GM12892 (cell line): ENCODE data around the gene MAP3K9.

Source experiments
- POLR2A ChIP-seq: IDR thresholded peaks from 2 replicates; pipeline ENCODE4 v1.6.1; 2011; ENCODE audit warnings: low read depth, low read length, control low read depth
- POLR2AphosphoS5 ChIP-seq: IDR thresholded peaks from 2 replicates; pipeline ENCODE4 v1.6.1; 2011; ENCODE audit warnings: low read depth, low read length, control low read depth
- TAF1 ChIP-seq: IDR thresholded peaks from 2 replicates; pipeline ENCODE4 v1.6.1; 2011; ENCODE audit warnings: low read depth, mild to moderate bottlenecking, control low read depth, low read length, borderline replicate concordance

- TF ChIP-seq TAF1 (no peak), POLR2A (no peak), POLR2AphosphoS5 (no peak)
Measured at GRCh38 chr14:70722418-70722817, 86.9 kb downstream of the MAP3K9 start.
